ENCODE results near the gene SCAMP5.

GRCh38 chr15:75062706-75063105 is 67.3 kb downstream of the SCAMP5 start:
- TF ChIP-seq, protein P1, sequence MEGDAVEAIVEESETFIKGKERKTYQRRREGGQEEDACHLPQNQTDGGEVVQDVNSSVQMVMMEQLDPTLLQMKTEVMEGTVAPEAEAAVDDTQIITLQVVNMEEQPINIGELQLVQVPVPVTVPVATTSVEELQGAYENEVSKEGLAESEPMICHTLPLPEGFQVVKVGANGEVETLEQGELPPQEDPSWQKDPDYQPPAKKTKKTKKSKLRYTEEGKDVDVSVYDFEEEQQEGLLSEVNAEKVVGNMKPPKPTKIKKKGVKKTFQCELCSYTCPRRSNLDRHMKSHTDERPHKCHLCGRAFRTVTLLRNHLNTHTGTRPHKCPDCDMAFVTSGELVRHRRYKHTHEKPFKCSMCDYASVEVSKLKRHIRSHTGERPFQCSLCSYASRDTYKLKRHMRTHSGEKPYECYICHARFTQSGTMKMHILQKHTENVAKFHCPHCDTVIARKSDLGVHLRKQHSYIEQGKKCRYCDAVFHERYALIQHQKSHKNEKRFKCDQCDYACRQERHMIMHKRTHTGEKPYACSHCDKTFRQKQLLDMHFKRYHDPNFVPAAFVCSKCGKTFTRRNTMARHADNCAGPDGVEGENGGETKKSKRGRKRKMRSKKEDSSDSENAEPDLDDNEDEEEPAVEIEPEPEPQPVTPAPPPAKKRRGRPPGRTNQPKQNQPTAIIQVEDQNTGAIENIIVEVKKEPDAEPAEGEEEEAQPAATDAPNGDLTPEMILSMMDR (conservative IDR thresholded peaks at IDR 0.05; ENCODE audit: low read length), result no peak
- TF ChIP-seq EZH2phosphoT487 (IDR thresholded peaks at IDR 0.05; ENCODE audit: borderline replicate concordance), result no peak
